NCI-H446 treated with DMSO at 0.1 percent for 48 hours (cell line): ENCODE results near the gene ZNRF3.
A peak's percentile ranks its signal among the peaks of the same experiment; 100 is the strongest.
"Not testable (repeated sequence)": the region's sequence is repeated elsewhere in the genome, so short reads cannot be mapped to it uniquely, and the experiment has no call there.

ENCODE experiments used
- DNase-seq: peaks from one replicate; lab custom pipeline; 2025; lab: John Stamatoyannopoulos, UW

Gene ZNRF3

GRCh38 chr22:28931844-28932567 lies 48.6 kb downstream of the ZNRF3 start:
- no peak for DNase-seq

GRCh38 chr22:28933321-28933720 lies 49.9 kb downstream of the ZNRF3 start:
- no peak for DNase-seq

- DNase-seq: no peak
Measured at GRCh38 chr22:28934026-28934425, 50.7 kb downstream of the ZNRF3 start.

GRCh38 chr22:28935140-28935539 lies 51.8 kb downstream of the ZNRF3 start:
- DNase-seq: no peak

GRCh38 chr22:28935713-28936112 lies 52.3 kb downstream of the ZNRF3 start:
- no peak for DNase-seq

- DNase-seq: no peak
Measured at GRCh38 chr22:28936200-28936599, 52.8 kb downstream of the ZNRF3 start.

GRCh38 chr22:28937206-28938025 lies 54.0 kb downstream of the ZNRF3 start:
- no peak for DNase-seq

GRCh38 chr22:28938286-28938833 lies 55.0 kb downstream of the ZNRF3 start:
- no peak for DNase-seq

- no peak for DNase-seq
Measured at GRCh38 chr22:28939394-28939793, 56.0 kb downstream of the ZNRF3 start.

GRCh38 chr22:28939932-28940331 lies 56.6 kb downstream of the ZNRF3 start:
- no peak for DNase-seq

- DNase-seq: no peak
Measured at GRCh38 chr22:28940441-28940840, 57.1 kb downstream of the ZNRF3 start.

- DNase-seq: no peak
Measured at GRCh38 chr22:28942333-28942732, 59.0 kb downstream of the ZNRF3 start.

GRCh38 chr22:28942801-28943500 lies 59.6 kb downstream of the ZNRF3 start:
- DNase-seq: no peak

- no peak for DNase-seq
Measured at GRCh38 chr22:28943501-28943879, 60.1 kb downstream of the ZNRF3 start.

- no peak for DNase-seq
Measured at GRCh38 chr22:28947125-28947524, 63.8 kb downstream of the ZNRF3 start.

- DNase-seq: no peak
Measured at GRCh38 chr22:28948424-28948823, 65.1 kb downstream of the ZNRF3 start.

- not testable (repeated sequence) for DNase-seq
Measured at GRCh38 chr22:28948860-28949551, 65.6 kb downstream of the ZNRF3 start.

- DNase-seq: no peak
Measured at GRCh38 chr22:28949788-28950187, 66.4 kb downstream of the ZNRF3 start.

- DNase-seq: peak; percentile 94
Measured at GRCh38 chr22:28950617-28951411, 67.4 kb downstream of the ZNRF3 start.

- no peak for DNase-seq
Measured at GRCh38 chr22:28951530-28951929, 68.2 kb downstream of the ZNRF3 start.

GRCh38 chr22:28951969-28952521 lies 68.7 kb downstream of the ZNRF3 start:
- DNase-seq: no peak
